ENCODE results near the gene TP73.

- TF ChIP-seq POLR2AphosphoS5 (IDR thresholded peaks at IDR 0.05) = no peak
- TF ChIP-seq POLR2A (IDR thresholded peaks at IDR 0.05) = no peak
- TF ChIP-seq CTCF (IDR thresholded peaks at IDR 0.05) = no peak
These were observed 62.5 kb downstream of the TP73 start for GRCh38 chr1:3714814-3715213.
